Thyroid gland (tissue), 4 donors: ENCODE measurements around the gene CMC2. TPM values are rescaled to one million over a fixed set of nuclear protein-coding genes. Genes with fewer than 3 reads are reported as not detected.

Source experiments
- DNase-seq, 2 donors: peaks; one replicate each; pipeline ENCODE4 v3.0.0-alpha.2; 2019
- H3K27ac ChIP-seq, 3 donors: fragments of 200-600 bp; sonication (generic); 1 replicate in 2 of 3; 2 replicates in 1 of 3; pipeline ENCODE4 v1.5.1; 2016 to 2019; ENCODE audit warnings: mild to moderate bottlenecking in 1 of 3, moderate library complexity in 1 of 3
- H3K27me3 ChIP-seq: fragments of 200-600 bp; sonication (generic); one replicate; pipeline ENCODE4 v1.5.1; 2019
- H3K36me3 ChIP-seq, 2 donors: fragments of 200-600 bp; sonication (generic); one replicate each; pipeline ENCODE4 v1.5.1; 2016 to 2019
- H3K4me1 ChIP-seq, 2 donors: fragments of 200-600 bp; sonication (generic); one replicate each; pipeline ENCODE4 v1.5.1; 2017 to 2019
- H3K4me3 ChIP-seq, 3 donors: fragments of 200-600 bp; sonication (generic); replicated peaks in 1 of 3; 1 replicate in 2 of 3; 2 replicates in 1 of 3; pipeline ENCODE4 v1.5.1; 2016; ENCODE audit warnings: mild to moderate bottlenecking in 1 of 3
- H3K9me3 ChIP-seq: fragments of 200-600 bp; sonication (generic); one replicate; pipeline ENCODE4 v1.5.1; 2017
- CTCF ChIP-seq, 6 experiments: fragments of 200-600 bp in 3 of 6; fragments of 450-650 bp in 3 of 6; sonication (generic) in 3 of 6; IDR thresholded peaks; one replicate each; pipeline ENCODE4 v1.5.1; 2016 to 2019; ENCODE audit warnings: antibody characterized with exemption in 6 of 6, mild to moderate bottlenecking in 2 of 6, inconsistent platforms in 1 of 6, moderate library complexity in 1 of 6
- POLR2A ChIP-seq, 2 donors: fragments of 450-650 bp; IDR thresholded peaks; one replicate each; pipeline ENCODE4 v1.6.1; 2017; ENCODE audit warnings: antibody characterized with exemption in 2 of 2, mild to moderate bottlenecking in 2 of 2, moderate library complexity in 1 of 2
- WGBS, 2 donors: methylation state at CpG; one replicate each; pipeline ENCODE4 v1.1.5; 2017; 5-methylcytosine and 5-hydroxymethylcytosine counted together
- intact Hi-C: fragments of 100-400 bp; cut with DNase I; formaldehyde crosslinking; loops from one replicate; pipeline ENCODE4 v1.15.1; 2023
- total RNA-seq, 4 donors: library from RNA; depleted of rRNA; stranded (reverse); fragments of >200 nt; gene quantifications; one replicate each; pipeline ENCODE4 v1.2.3, GENCODE V29; 2016

Gene CMC2
- total RNA-seq, 4 donors from 2014 or later, result 36.8 to 89.1 (median 59.7) TPM

- Histone ChIP-seq H3K4me1 (no peaks in the 10 kb centered on the region), H3K27ac (no peak overlapping the region), H3K27me3 (no peaks in the 10 kb centered on the region), H3K36me3 (peaks cover 0 to 2% of the 10 kb centered on the region in 2 donors), H3K9me3 (no peaks in the 10 kb centered on the region), H3K4me3 (no peak overlapping the region)
- DNase-seq, result no peak
- WGBS, 2 donors, result 73 to 76% methylated on average over 2 of the region's 2 CpGs
- TF ChIP-seq POLR2A (IDR thresholded peaks at IDR 0.05), result no peak
- TF ChIP-seq CTCF (IDR thresholded peaks at IDR 0.05), result no peak
- intact Hi-C loops, result no loop called here
Observed at GRCh38 chr16:80964351-80964750, 42.3 kb downstream of the CMC2 start.

GRCh38 chr16:80962879-80963278, 43.8 kb downstream of the CMC2 start:
- no peak overlapping the region for H3K27ac ChIP-seq
- intact Hi-C loops, result no loop called here
- no peaks in the 10 kb centered on the region for H3K9me3 ChIP-seq
- no peak overlapping the region for H3K4me3 ChIP-seq
- no peak for DNase-seq
- WGBS, 2 donors, result 87 to 96% methylated on average over 2 of the region's 2 CpGs
- H3K4me1 ChIP-seq, result no peaks in the 10 kb centered on the region
- H3K27me3 ChIP-seq, result no peaks in the 10 kb centered on the region
- no peak for TF ChIP-seq POLR2A (IDR thresholded peaks at IDR 0.05)
- no peaks in the 10 kb centered on the region for H3K36me3 ChIP-seq

- Histone ChIP-seq H3K36me3 (no peaks in the 10 kb centered on the region), H3K4me3 (no peak overlapping the region), H3K4me1 (no peaks in the 10 kb centered on the region), H3K27ac (no peak overlapping the region), H3K9me3 (no peaks in the 10 kb centered on the region), H3K27me3 (no peaks in the 10 kb centered on the region)
- DNase-seq, result no peak
- intact Hi-C loops, result no loop called here
- no peak for TF ChIP-seq CTCF (IDR thresholded peaks at IDR 0.05)
- no peak for TF ChIP-seq POLR2A (IDR thresholded peaks at IDR 0.05)
Observed at GRCh38 chr16:80958284-80958683, 48.4 kb downstream of the CMC2 start.

- Histone ChIP-seq H3K9me3 (no peaks in the 10 kb centered on the region), H3K4me1 (no peaks in the 10 kb centered on the region), H3K36me3 (no peaks in the 10 kb centered on the region), H3K27me3 (no peaks in the 10 kb centered on the region), H3K27ac (no peak overlapping the region), H3K4me3 (no peak overlapping the region)
- WGBS, 2 donors, result 95 to 96% methylated on average over 4 to 5 of the region's 5 CpGs
- TF ChIP-seq POLR2A (IDR thresholded peaks at IDR 0.05), result no peak
- no peak for DNase-seq
- intact Hi-C loops, result no loop called here
Observed at GRCh38 chr16:80954985-80955384, 51.7 kb downstream of the CMC2 start.

- intact Hi-C loops, result no loop called here
- TF ChIP-seq CTCF (IDR thresholded peaks at IDR 0.05) (peak in 3 of 6 experiments; percentile 10 to 41 (median 33)), POLR2A (IDR thresholded peaks at IDR 0.05) (no peak)
- WGBS, 2 donors, result 18 to 60% methylated on average over 1 to 7 of the region's 7 CpGs
Observed at GRCh38 chr16:80948886-80949493, 57.7 kb downstream of the CMC2 start.

GRCh38 chr16:80947708-80948625, 58.7 kb downstream of the CMC2 start:
- intact Hi-C loops, result no loop called here
- no peaks in the 10 kb centered on the region for H3K4me1 ChIP-seq
- no peaks in the 10 kb centered on the region for H3K9me3 ChIP-seq
- TF ChIP-seq POLR2A (IDR thresholded peaks at IDR 0.05) (no peak), CTCF (IDR thresholded peaks at IDR 0.05) (no peak)
- no peak overlapping the region for H3K4me3 ChIP-seq
- 87 to 89% methylated on average over 9 of the region's 9 CpGs for WGBS, 2 donors
- no peaks in the 10 kb centered on the region for H3K27me3 ChIP-seq
- H3K36me3 ChIP-seq, result no peaks in the 10 kb centered on the region
- DNase-seq, result no peak
- H3K27ac ChIP-seq, result no peak overlapping the region

More at GRCh38 chr16:80948886-80949493, 57.7 kb downstream of the CMC2 start:
- Histone ChIP-seq H3K4me3 (no peak overlapping the region), H3K27ac (no peak overlapping the region), H3K36me3 (no peaks in the 10 kb centered on the region), H3K4me1 (no peaks in the 10 kb centered on the region), H3K9me3 (no peaks in the 10 kb centered on the region), H3K27me3 (no peaks in the 10 kb centered on the region)
- DNase-seq, result peak; percentile 49 to 63
